AG10803 (cell line): ENCODE results near the gene OTOP2.

Experiments
- DNase-seq: peaks from one replicate; pipeline ENCODE4 v3.0.0; 2010; ENCODE audit warnings: low read depth
- H3K4me3 ChIP-seq: 2 replicates; pipeline ENCODE4 v1.5.1; 2011; ENCODE audit warnings: mild to moderate bottlenecking, low read length, control low read depth
- CTCF ChIP-seq: conservative IDR thresholded peaks from 2 replicates; pipeline ENCODE4 v1.5.1; 2011; ENCODE audit warnings: mild to moderate bottlenecking, low read length, control low read depth, inconsistent platforms

OTOP2 gene

GRCh38 chr17:74943808-74944522 is 19.9 kb downstream of the OTOP2 start:
- no peak for DNase-seq
- TF ChIP-seq CTCF = no peak
- no peak overlapping the region for H3K4me3 ChIP-seq

DNA sequence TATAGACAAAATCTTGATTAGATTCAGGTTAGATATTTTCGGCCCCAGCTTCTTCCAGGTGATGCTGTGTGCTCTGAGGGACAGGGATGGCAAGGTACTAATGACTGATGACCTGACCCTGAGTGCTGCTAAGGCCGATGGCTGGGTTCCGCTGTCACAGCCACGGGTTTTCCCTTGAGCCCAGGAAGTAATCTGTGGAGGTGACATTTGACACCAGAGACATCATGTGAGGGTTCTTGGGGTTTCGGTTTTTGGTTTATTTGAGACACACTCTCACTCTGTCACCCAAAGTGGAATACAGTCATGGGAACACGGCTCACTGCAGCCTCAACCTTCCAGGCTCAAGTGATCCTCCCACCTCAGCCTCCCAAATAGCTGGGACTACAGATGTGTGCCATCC is 21.5 kb downstream of the OTOP2 start:
- DNase-seq = no peak
- no peak overlapping the region for H3K4me3 ChIP-seq
- no peak for TF ChIP-seq CTCF

DNA sequence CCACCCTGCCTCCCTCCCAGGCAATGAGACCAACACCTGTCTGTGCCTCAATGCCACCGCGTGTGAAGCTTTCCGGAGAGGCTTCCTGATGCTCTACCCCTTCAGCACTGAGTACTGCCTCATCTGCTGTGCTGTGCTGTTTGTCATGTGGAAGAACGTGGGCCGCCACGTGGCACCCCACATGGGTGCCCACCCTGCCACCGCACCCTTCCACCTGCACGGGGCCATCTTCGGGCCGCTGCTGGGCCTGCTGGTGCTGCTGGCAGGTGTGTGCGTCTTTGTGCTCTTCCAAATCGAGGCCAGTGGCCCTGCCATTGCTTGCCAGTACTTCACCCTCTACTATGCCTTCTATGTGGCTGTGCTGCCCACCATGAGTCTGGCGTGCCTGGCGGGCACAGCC is 22.6 kb downstream of the OTOP2 start:
- no peak for DNase-seq
- TF ChIP-seq CTCF = no peak

DNA sequence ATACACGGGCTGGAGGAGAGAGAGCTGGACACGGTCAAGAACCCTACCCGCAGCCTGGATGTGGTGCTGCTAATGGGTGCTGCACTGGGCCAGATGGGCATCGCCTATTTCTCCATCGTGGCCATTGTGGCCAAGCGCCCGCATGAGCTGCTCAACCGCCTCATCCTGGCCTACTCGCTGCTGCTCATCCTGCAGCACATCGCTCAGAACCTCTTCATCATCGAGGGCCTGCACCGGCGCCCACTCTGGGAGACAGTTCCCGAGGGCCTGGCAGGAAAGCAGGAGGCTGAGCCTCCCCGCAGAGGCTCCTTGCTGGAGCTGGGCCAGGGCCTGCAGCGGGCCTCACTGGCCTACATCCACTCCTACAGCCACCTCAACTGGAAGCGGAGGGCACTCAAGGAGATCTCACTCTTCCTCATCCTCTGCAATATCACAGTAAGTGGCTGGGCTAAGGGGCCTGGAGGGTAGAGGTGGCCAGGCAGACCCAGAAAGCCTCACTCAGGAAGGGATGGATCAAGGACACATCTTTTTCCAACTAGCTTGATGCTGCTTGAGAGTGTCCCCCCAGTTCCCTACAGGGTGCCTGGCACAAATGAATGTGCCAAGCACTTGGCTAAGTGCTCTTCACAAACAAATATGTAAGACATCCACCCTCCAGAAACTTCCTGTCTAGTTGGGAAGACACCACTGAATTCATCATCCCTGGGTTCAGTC is 23.1 kb downstream of the OTOP2 start:
- no peak overlapping the region for H3K4me3 ChIP-seq
- no peak for DNase-seq
- no peak for TF ChIP-seq CTCF

More for the DNA sequence above, 22.6 kb downstream of the OTOP2 start:
- H3K4me3 ChIP-seq = no peak overlapping the region

GRCh38 chr17:74949455-74950115 is 25.5 kb downstream of the OTOP2 start:
- DNase-seq = no peak
- TF ChIP-seq CTCF = no peak
- no peak overlapping the region for H3K4me3 ChIP-seq

DNA sequence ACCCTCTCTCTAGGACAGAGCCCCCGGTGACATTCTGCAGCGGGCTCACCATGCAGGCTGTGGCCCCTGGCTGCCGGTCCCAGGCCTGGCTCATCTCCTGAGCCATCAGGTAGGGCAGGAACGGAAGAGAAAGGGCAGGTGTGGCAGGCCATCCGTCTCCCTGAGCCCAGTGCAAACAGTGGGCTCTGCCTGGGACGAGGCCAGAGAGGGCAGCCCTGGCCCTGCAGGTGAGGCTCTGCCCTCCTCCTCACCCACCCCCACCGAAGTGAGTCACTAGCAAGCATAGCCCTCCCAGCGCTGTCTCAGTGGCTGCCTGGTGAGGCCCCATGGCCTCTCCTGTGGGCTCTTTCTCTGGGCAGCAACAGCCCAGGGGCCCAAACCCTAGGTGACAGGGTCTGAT is 26.1 kb downstream of the OTOP2 start:
- DNase-seq = no peak
- no peak for TF ChIP-seq CTCF

More for the DNA sequence above, 26.1 kb downstream of the OTOP2 start:
- H3K4me3 ChIP-seq = no peak overlapping the region
